EH (cell line): ENCODE data around the gene BICD1.

Experiments used
- DNase-seq: peaks from one replicate; pipeline ENCODE4 v3.0.0-alpha.2; 2015; ENCODE audit warnings: low read depth

BICD1 gene

GRCh38 chr12:32353540-32353939, 246.9 kb downstream of the BICD1 start:
- no peak for DNase-seq

DNA sequence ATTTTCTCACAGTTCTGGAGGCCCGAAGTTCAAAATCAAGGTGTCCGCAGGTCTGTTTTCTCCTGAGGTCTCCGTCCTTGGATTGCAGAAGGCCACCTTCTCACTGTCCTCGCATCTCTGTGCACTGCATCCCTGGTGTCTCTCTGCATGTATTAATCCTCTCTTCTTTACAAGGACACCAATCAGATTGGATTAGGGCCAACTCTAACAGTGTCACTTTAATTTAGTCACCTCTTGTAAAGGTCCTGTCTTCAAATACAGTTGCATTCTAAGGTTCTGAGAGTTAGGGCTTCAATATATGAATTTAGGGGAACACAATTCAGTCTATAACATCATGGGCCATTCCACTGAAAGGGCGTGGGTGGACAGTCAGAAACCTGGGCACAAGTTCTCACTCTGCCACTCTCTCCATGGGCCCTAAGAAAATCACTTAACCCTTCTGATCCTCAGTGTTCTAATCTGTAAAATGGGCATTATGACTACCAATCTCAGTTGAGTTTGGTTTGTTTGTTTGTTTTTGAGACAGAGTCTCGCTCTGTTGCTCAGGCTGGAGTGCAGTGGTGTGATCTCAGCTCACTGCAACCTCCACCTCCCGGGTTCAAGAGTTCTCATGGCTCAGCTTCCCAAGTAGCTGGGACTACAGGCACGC, 251.1 kb downstream of the BICD1 start:
- DNase-seq, result no peak

- no peak for DNase-seq
Observed at GRCh38 chr12:32360956-32361355, 254.3 kb downstream of the BICD1 start.

DNA sequence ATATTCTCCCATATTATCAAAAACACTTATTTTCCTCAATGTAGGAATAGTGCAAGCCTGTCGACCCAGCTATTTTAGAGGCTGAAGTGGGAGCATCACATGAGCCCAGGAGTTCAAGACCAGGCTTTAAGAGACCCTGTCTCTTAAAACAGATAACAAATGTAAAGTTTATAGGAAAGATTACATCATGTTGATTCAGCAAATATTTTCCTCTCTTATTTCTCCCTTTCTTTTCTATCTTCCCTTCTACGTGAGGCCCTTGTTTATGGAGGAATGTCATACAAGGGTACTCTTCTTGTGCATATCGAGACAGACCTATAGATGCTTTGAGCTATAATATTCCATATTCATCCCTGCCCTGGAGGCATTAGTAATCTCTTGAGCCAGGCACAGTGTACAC, 256.2 kb downstream of the BICD1 start:
- DNase-seq, result no peak

DNA sequence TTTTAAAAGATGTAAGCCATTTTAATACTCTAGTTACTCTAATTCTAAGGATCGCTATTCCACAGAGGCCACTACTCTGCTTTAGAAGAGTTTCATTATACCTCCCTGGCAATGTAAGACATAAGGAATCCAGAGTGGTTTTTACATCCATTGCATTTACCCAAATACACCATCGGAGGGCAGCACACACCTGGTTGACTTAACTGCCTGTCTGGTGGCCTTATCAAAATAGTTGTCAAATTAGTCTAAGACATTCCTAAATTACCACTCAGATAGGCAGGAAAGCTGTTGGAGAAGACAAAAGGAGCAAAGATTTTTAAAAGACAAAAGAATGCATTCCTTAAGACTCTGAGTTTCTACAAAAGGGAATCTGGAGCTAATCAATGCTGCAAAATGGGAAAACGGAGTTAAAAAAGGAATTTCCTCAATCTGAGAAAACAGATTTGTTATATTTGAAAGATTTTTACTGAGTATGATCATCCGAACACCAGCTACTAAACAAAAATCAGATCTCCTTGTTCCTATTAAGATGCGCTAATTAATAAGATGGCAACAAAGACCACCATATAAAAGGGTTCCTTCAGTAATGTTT, 258.9 kb downstream of the BICD1 start:
- DNase-seq, result peak; percentile 87

DNA sequence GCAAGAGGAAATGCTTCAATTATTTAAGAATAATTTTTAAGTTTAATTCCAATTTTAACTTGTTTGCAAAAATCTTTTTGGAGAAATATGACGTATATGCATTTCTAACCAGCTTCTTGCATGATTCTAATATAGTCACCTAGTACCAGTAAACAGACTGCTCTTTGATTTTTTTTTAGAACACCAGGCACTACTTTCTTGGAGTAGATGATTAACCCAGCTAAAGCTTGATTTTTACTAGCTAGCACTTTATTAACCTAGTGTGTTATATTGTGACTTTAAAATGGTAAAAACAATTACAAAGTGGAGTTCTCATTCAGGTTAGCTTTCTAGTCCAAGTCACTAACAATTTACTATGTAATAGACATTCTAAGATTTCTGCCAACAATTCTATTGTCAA, 260.1 kb downstream of the BICD1 start:
- DNase-seq, result no peak

DNA sequence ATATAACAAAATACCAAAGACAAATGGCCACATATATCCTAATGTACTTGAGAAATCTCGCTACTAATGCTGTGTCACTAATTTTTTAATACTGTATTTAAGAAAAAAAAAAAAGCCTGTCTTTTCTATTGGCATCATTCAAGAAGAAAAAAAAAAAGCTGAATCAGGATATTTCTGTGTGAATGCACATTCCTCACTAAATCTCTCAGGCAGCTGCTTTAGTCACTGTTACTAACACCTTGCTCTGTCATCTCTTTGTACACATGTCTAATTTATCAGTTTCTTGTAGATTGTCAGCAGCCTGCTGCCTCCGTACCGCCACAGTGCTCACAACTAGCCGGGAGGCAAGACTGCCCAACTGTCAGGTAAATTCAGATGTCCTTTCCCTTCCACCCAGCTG, 260.7 kb downstream of the BICD1 start:
- DNase-seq, result no peak

GRCh38 chr12:32369202-32369601, 262.6 kb downstream of the BICD1 start:
- no peak for DNase-seq

GRCh38 chr12:32377344-32378055, 270.9 kb downstream of the BICD1 start:
- peak; percentile 38 for DNase-seq

DNA sequence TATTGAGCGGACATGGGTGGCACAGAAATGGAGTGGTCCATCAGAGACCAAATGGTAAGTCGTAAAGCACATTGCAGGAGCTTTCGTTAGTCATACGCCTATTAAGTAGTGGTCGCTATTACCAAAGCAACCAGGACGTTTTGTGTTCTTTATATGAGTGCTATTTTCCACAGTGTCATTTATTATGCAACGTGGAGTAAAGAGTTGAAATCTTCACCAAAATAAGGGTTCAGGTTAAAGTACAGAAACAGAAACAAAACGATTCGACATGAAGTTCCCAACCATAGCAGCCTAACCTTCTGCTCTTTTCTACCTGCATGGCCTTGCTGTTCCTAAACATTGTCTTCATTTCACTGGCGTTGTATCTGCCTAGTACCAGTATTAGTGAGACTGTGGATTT, 272.6 kb downstream of the BICD1 start:
- DNase-seq, result no peak

GRCh38 chr12:32379667-32380066, 273.0 kb downstream of the BICD1 start:
- no peak for DNase-seq

GRCh38 chr12:32382226-32382625, 275.6 kb downstream of the BICD1 start:
- DNase-seq, result no peak

GRCh38 chr12:32390572-32391219, 284.0 kb downstream of the BICD1 start:
- no peak for DNase-seq

DNA sequence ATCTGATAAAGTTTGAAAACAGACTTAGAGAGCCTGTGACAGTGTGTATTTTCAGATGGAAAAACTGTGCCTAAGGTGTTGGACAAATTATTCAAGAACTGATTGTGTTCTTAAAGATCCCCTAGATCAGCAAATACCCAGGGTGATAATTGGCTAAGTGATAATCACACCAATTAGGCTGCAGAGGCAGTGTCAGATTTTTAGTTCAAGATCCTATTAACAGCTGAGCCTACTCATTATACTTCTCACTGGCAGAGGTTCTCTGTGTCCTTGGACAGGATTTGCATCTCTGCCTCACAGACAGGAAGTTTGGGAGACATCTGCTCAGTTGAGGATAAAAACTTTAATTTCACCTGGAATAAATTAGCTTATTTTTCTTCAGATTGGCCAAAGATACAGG, 288.4 kb downstream of the BICD1 start:
- no peak for DNase-seq

GRCh38 chr12:32397696-32398095, 291.0 kb downstream of the BICD1 start:
- no peak for DNase-seq

DNA sequence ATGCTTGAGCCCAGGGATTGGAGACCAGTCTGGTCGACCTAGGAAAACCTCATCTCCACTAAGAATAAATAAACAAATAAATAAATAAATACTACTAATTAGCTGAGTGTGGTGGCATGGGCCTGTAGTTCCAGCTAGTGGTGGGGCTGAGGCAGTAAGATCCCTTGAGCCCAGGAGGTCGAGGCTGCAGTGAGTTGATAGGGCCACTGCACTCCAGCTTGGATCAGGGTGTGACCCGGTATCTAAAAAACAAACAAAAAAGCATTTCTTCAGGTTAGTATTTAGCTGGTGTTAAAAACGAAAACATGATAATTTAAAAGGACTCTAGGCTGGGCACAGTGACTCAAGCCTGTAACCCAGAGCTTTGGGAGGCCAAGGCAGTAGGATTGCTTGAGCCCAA, 291.5 kb downstream of the BICD1 start:
- no peak for DNase-seq

DNA sequence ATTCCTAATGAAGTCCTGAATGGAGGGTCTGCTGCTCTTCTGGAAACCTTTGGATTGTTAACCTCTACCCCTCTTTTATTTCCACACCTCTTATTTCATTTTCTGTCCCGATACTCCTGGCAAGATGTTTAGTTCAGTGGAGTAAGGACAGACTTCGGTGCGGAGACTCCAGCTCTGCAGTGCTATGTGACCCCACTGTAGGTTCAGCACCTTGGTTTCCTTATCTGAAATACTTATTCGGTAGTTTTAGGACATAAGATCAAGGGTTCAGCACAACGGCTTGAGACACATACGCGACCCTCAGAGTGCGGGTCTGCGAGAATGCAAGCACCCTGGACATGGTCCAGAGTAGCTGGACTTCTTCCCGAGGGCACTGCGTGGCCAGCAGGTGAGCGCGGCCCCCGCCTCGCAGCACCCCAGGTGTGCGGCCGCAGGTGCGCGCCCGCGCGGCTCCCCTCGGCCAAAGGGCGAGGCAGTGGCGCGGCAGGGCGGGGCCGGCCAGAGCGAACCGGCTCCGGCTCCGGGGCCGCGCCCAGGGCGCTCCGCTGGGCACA, 292.2 kb downstream of the BICD1 start:
- DNase-seq, result no peak

DNA sequence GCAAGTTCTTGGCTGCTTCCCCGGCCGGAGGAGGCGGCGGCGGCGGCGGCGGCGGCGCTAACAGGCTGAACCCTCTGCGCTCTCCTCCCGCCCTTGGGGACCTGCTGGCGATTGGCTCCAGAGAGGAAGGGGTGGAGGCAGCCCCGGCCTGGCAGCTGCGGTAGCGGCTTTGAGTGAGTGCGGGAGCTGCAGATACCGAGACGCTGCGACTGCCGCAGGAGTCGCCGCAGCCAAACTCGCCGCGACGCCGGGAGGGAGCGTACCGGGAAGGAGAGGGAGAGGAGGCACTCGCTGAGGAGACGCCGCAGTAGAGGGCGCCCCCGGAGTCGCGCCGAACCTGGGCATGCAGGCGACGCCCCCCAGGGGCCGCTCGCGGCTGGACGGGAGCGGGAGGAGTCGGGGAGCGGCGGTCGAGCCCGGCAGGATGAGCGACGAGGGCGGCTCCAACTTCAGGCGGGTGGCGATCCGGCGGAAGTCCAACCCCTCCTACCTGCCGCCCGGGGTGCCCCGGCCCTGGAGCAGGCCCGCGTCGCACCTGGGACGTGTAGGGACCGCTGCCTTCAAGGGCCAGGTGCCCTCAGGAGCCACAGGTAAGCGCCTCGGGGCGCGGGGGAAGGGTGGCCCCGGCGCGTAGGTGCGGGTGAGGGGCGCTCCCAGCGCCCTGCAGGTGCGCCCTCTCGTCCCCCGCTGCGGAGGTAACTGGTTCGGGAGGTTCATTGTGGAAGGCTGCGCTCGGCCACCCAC, 292.9 kb downstream of the BICD1 start, which contains the start of gene FGD4:
TSS of gene FGD4 (plus strand) at position 189 of the 744 bp plus-strand sequence.
- peak; percentile 84 for DNase-seq

- DNase-seq, result no peak
Observed at GRCh38 chr12:32400114-32400672, 293.5 kb downstream of the BICD1 start.

DNA sequence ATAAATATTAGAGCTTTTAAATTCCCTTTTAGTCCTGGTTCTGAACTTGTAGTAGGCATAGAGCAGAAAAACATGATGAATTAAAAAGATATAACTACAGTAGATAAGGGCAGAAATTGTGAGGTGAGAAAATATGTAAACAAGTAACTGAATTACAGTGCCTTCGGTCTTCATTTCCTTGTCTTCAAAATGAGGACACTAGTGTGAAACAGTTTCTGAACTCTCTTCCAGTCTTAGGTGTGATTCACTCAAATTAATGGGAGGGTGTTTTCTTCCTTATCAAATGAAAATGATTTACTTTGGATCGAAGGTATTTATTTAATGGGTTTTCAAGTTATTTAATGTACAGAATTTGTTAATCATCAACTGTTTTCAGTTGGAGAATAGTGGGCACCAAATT, 294.2 kb downstream of the BICD1 start:
- no peak for DNase-seq

DNA sequence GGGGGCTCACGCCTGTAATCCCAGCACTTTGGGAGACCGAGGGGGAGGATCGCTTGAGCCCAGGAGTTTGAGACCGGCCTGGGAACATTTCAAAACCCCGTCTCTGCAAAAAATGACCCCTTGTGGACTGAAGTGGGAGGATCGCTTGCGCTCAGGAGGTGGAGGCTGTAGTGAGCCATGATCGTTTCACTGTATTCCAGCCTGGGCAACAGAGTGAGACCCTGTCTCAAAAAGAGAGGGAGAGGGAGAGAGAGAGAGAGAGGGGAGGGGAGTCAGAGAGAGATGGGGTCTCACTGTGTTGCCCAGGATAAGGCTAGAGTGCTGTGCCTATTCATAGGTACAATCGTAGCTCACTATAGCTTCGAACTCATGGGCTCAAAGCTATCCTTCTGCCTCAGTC, 295.5 kb downstream of the BICD1 start:
- no peak for DNase-seq

- no peak for DNase-seq
Observed at GRCh38 chr12:32402946-32403345, 296.3 kb downstream of the BICD1 start.
